ENCODE results near the gene CNFN.

- TF ChIP-seq POLR2AphosphoS5 (IDR thresholded peaks at IDR 0.05; ENCODE audit: low read depth, low read length) (no peak), TAF1 (IDR thresholded peaks at IDR 0.05; ENCODE audit: low read depth, low read length) (no peak), POLR2A (IDR thresholded peaks at IDR 0.05; ENCODE audit: low read depth, low read length) (no peak), SPI1 (IDR thresholded peaks at IDR 0.05; ENCODE audit: low read depth, low read length) (no peak), POU2F2 (IDR thresholded peaks at IDR 0.05; ENCODE audit: low read depth, low read length) (no peak), PAX5 (IDR thresholded peaks at IDR 0.05; ENCODE audit: insufficient read depth, low read length, severe bottlenecking) (no peak)
Observed at GRCh38 chr19:42424712-42425131, 34.6 kb upstream of the CNFN start.
